Type B pancreatic cell (in vitro differentiated cells): Measurements from ENCODE around the gene NIPAL3. TPM values are rescaled to one million over a fixed set of nuclear protein-coding genes. Genes with fewer than 3 reads are reported as not detected.
"Not testable (repeated sequence)": the region's sequence is repeated elsewhere in the genome, so short reads cannot be mapped to it uniquely, and the experiment has no call there.

Source experiments
- DNase-seq: peaks from one replicate; pipeline ENCODE4 v3.0.0; 2021; ENCODE audit warnings: mixed read lengths; ENCODE audit not compliant: unreplicated experiment; ENCODE audit errors: extremely low spot score
- H3K27ac Mint-ChIP-seq: 2 replicates; pipeline ENCODE4 v1.8.0; 2021; ENCODE audit warnings: mild to moderate bottlenecking, mixed read lengths
- H3K27me3 Mint-ChIP-seq: 2 replicates; pipeline ENCODE4 v1.8.0; 2021; ENCODE audit warnings: mixed read lengths
- H3K36me3 Mint-ChIP-seq: 2 replicates; pipeline ENCODE4 v1.8.0; 2021; ENCODE audit warnings: mixed read lengths
- H3K4me1 Mint-ChIP-seq: one replicate; pipeline ENCODE4 v1.8.0; 2021; ENCODE audit warnings: mixed read lengths; ENCODE audit not compliant: unreplicated experiment
- H3K4me3 Mint-ChIP-seq: 2 replicates; pipeline ENCODE4 v1.8.0; 2021; ENCODE audit warnings: mild to moderate bottlenecking, mixed read lengths
- H3K9me3 Mint-ChIP-seq: 2 replicates; pipeline ENCODE4 v1.8.0; 2021; ENCODE audit warnings: mixed read lengths
- CTCF ChIP-seq: fragments of 200-600 bp; sonication (generic); conservative IDR thresholded peaks from 2 replicates; pipeline ENCODE4 v1.5.0; 2021; ENCODE audit warnings: antibody characterized with exemption, mild to moderate bottlenecking
- total RNA-seq: library from RNA; stranded (reverse); gene quantifications from 2 replicates; pipeline ENCODE4 v1.2.1, GENCODE V29; 2021; ENCODE audit warnings: low replicate concordance

Gene NIPAL3
- total RNA-seq, 1 donor from 2014 or later = 17.5 TPM

- no peaks in the 10 kb centered on the region for H3K27me3 Mint-ChIP-seq
- DNase-seq = no peak
- no peak overlapping the region for H3K27ac Mint-ChIP-seq
- H3K36me3 Mint-ChIP-seq = peaks cover 11% of the 10 kb centered on the region
- H3K9me3 Mint-ChIP-seq = no peaks in the 10 kb centered on the region
- no peak for TF ChIP-seq CTCF
- H3K4me3 Mint-ChIP-seq = no peak overlapping the region
- no peaks in the 10 kb centered on the region for H3K4me1 Mint-ChIP-seq
Measured at GRCh38 chr1:24452922-24453485, 37.4 kb downstream of the NIPAL3 start.

- no peak for DNase-seq
- Mint-ChIP-seq H3K27me3 (no peaks in the 10 kb centered on the region), H3K36me3 (peaks cover 14% of the 10 kb centered on the region), H3K27ac (no peak overlapping the region), H3K4me1 (no peaks in the 10 kb centered on the region), H3K9me3 (no peaks in the 10 kb centered on the region), H3K4me3 (no peak overlapping the region)
- TF ChIP-seq CTCF = no peak
Measured at GRCh38 chr1:24454673-24455072, 39.1 kb downstream of the NIPAL3 start.

GRCh38 chr1:24455272-24455671, 39.7 kb downstream of the NIPAL3 start:
- Mint-ChIP-seq H3K9me3 (no peaks in the 10 kb centered on the region), H3K27ac (no peak overlapping the region), H3K4me1 (no peaks in the 10 kb centered on the region), H3K4me3 (no peak overlapping the region), H3K36me3 (peaks cover 14% of the 10 kb centered on the region), H3K27me3 (no peaks in the 10 kb centered on the region)
- no peak for TF ChIP-seq CTCF
- no peak for DNase-seq

GRCh38 chr1:24457866-24458265, 42.3 kb downstream of the NIPAL3 start:
- no peak for TF ChIP-seq CTCF
- H3K27ac Mint-ChIP-seq = no peak overlapping the region
- no peaks in the 10 kb centered on the region for H3K27me3 Mint-ChIP-seq
- DNase-seq = no peak
- H3K36me3 Mint-ChIP-seq = peaks cover 7% of the 10 kb centered on the region
- no peak overlapping the region for H3K4me3 Mint-ChIP-seq
- no peaks in the 10 kb centered on the region for H3K9me3 Mint-ChIP-seq
- H3K4me1 Mint-ChIP-seq = no peaks in the 10 kb centered on the region

- no peak for DNase-seq
- Mint-ChIP-seq H3K36me3 (peaks cover 12% of the 10 kb centered on the region), H3K27me3 (no peaks in the 10 kb centered on the region)
Measured at GRCh38 chr1:24459551-24460266, 44.1 kb downstream of the NIPAL3 start.

GRCh38 chr1:24462128-24462527, 46.5 kb downstream of the NIPAL3 start:
- not testable (repeated sequence) for H3K4me3 Mint-ChIP-seq, DNase-seq, H3K27me3 Mint-ChIP-seq, H3K9me3 Mint-ChIP-seq, H3K27ac Mint-ChIP-seq
- Mint-ChIP-seq H3K4me1 (peaks cover 15% of the 10 kb centered on the region), H3K36me3 (peaks cover 12% of the 10 kb centered on the region)

More at GRCh38 chr1:24459551-24460266, 44.1 kb downstream of the NIPAL3 start:
- no peaks in the 10 kb centered on the region for H3K9me3 Mint-ChIP-seq
- peaks cover 9% of the 10 kb centered on the region for H3K4me1 Mint-ChIP-seq
- TF ChIP-seq CTCF = no peak
- H3K4me3 Mint-ChIP-seq = no peak overlapping the region
- H3K27ac Mint-ChIP-seq = no peak overlapping the region
